Measurements from ENCODE around the gene CHST4. TPM values are rescaled to one million over a fixed set of nuclear protein-coding genes. Genes with fewer than 3 reads are reported as not detected.

CHST4 gene
- total RNA-seq, 1 experiment from 2014 or later = 72.9 TPM

GRCh38 chr16:71491054-71491453, 35.2 kb upstream of the CHST4 start:
- DNase-seq = no peak
- intact Hi-C loops (cut with micrococcal nuclease; ENCODE audit: unreplicated experiment) = no loop called here
- BruUV-seq (replicated peaks) = no TSS peak
- no peaks in the 10 kb centered on the region for H3K4me1 Mint-ChIP-seq (ENCODE audit: low read depth, unreplicated experiment)
- no peak for TF ChIP-seq CTCF (IDR thresholded peaks at IDR 0.05; ENCODE audit: unreplicated experiment)
- no peak overlapping the region for H3K4me3 Mint-ChIP-seq (ENCODE audit: low read depth, unreplicated experiment)
- CTCF ChIA-PET = interaction anchor here (0.9 kb wide), 1 partner anchor 12 kb away, joined by 4 read pairs; no protein-coding TSS in a partner anchor
- H3K27me3 Mint-ChIP-seq (ENCODE audit: unreplicated experiment) = no peaks in the 10 kb centered on the region
- no peak overlapping the region for H3K27ac Mint-ChIP-seq (ENCODE audit: unreplicated experiment)
- no peaks in the 10 kb centered on the region for H3K9me3 Mint-ChIP-seq (ENCODE audit: low read depth, unreplicated experiment)
- no peaks in the 10 kb centered on the region for H3K36me3 Mint-ChIP-seq (ENCODE audit: insufficient read depth, unreplicated experiment)

GRCh38 chr16:71492786-71493185, 33.4 kb upstream of the CHST4 start:
- no peaks in the 10 kb centered on the region for H3K36me3 Mint-ChIP-seq (ENCODE audit: insufficient read depth, unreplicated experiment)
- TF ChIP-seq CTCF (IDR thresholded peaks at IDR 0.05; ENCODE audit: unreplicated experiment) = no peak
- CTCF ChIA-PET = no interaction called here
- DNase-seq = no peak
- H3K4me3 Mint-ChIP-seq (ENCODE audit: low read depth, unreplicated experiment) = no peak overlapping the region
- H3K27ac Mint-ChIP-seq (ENCODE audit: unreplicated experiment) = no peak overlapping the region
- H3K4me1 Mint-ChIP-seq (ENCODE audit: low read depth, unreplicated experiment) = no peaks in the 10 kb centered on the region
- H3K27me3 Mint-ChIP-seq (ENCODE audit: unreplicated experiment) = no peaks in the 10 kb centered on the region
- no peaks in the 10 kb centered on the region for H3K9me3 Mint-ChIP-seq (ENCODE audit: low read depth, unreplicated experiment)
- intact Hi-C loops (cut with micrococcal nuclease; ENCODE audit: unreplicated experiment) = no loop called here
- no TSS peak for BruUV-seq (replicated peaks)

- intact Hi-C loops (cut with micrococcal nuclease; ENCODE audit: unreplicated experiment) = no loop called here
- Mint-ChIP-seq H3K9me3 (ENCODE audit: low read depth, unreplicated experiment) (no peaks in the 10 kb centered on the region), H3K27me3 (ENCODE audit: unreplicated experiment) (no peaks in the 10 kb centered on the region), H3K4me3 (ENCODE audit: low read depth, unreplicated experiment) (no peak overlapping the region), H3K36me3 (ENCODE audit: insufficient read depth, unreplicated experiment) (no peaks in the 10 kb centered on the region), H3K4me1 (ENCODE audit: low read depth, unreplicated experiment) (no peaks in the 10 kb centered on the region), H3K27ac (ENCODE audit: unreplicated experiment) (no peak overlapping the region)
- DNase-seq = no peak
- BruUV-seq (replicated peaks) = no TSS peak
- no peak for TF ChIP-seq CTCF (IDR thresholded peaks at IDR 0.05; ENCODE audit: unreplicated experiment)
- CTCF ChIA-PET = no interaction called here
Measured at GRCh38 chr16:71493213-71493612, 33.0 kb upstream of the CHST4 start.

GRCh38 chr16:71498031-71498430, 28.2 kb upstream of the CHST4 start:
- no peak for TF ChIP-seq CTCF (IDR thresholded peaks at IDR 0.05; ENCODE audit: unreplicated experiment)
- DNase-seq = no peak
- no peaks in the 10 kb centered on the region for H3K9me3 Mint-ChIP-seq (ENCODE audit: low read depth, unreplicated experiment)
- H3K27me3 Mint-ChIP-seq (ENCODE audit: unreplicated experiment) = no peaks in the 10 kb centered on the region
- H3K4me1 Mint-ChIP-seq (ENCODE audit: low read depth, unreplicated experiment) = no peaks in the 10 kb centered on the region
- no peak overlapping the region for H3K4me3 Mint-ChIP-seq (ENCODE audit: low read depth, unreplicated experiment)
- CTCF ChIA-PET = interaction anchor here (1.4 kb wide), 1 partner anchor 85 kb away, joined by 3 read pairs; no protein-coding TSS in a partner anchor
- no TSS peak for BruUV-seq (replicated peaks)
- H3K36me3 Mint-ChIP-seq (ENCODE audit: insufficient read depth, unreplicated experiment) = no peaks in the 10 kb centered on the region
- no peak overlapping the region for H3K27ac Mint-ChIP-seq (ENCODE audit: unreplicated experiment)
- intact Hi-C loops (cut with micrococcal nuclease; ENCODE audit: unreplicated experiment) = no loop called here

All from Calu3 (cell line).